NCI-H1930 (cell line): Measurements from ENCODE around the gene CREB3L1.

ENCODE experiments used
- DNase-seq, 2 experiments: peaks; one replicate each; lab custom pipeline; 2025; lab: John Stamatoyannopoulos, UW

The CREB3L1 gene

GRCh38 chr11:46366260-46366659 lies 88.8 kb downstream of the CREB3L1 start:
- DNase-seq: no peak

- DNase-seq: no peak
Measured at GRCh38 chr11:46366661-46367161, 89.2 kb downstream of the CREB3L1 start.

DNA sequence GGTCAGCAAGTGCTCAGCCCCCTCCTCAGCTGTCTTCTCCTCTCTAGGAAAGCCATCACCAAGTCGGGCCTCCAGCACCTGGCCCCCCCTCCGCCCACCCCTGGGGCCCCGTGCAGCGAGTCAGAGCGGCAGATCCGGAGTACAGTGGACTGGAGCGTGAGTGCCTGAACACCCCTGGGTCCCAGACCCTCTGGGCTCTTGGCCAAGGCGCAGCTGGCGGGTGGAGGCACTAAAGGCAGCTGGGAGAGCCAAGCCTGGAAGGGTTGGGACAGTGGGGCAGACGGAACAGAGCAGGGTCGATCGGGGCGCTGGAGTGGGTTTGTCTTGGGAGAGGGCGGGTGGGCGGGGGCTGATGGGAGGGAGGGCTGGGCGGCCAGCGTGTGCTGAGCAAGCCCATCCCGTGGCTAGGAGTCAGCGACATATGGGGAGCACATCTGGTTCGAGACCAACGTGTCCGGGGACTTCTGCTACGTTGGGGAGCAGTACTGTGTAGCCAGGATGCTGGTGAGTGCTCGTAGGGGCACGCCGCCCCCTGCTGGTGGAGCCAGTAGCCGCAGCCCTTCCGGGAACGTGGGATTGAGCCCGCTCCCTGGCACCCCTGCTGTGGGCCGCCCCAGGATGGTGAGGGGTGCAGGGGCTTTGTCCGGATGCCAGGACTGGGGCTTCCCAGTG lies 89.9 kb downstream of the CREB3L1 start:
- DNase-seq: peak in 1 of 2 experiments; percentile 60

GRCh38 chr11:46367916-46368267 lies 90.4 kb downstream of the CREB3L1 start:
- no peak for DNase-seq

GRCh38 chr11:46369458-46370152 lies 92.1 kb downstream of the CREB3L1 start:
- DNase-seq: peak; percentile 27 to 36

DNA sequence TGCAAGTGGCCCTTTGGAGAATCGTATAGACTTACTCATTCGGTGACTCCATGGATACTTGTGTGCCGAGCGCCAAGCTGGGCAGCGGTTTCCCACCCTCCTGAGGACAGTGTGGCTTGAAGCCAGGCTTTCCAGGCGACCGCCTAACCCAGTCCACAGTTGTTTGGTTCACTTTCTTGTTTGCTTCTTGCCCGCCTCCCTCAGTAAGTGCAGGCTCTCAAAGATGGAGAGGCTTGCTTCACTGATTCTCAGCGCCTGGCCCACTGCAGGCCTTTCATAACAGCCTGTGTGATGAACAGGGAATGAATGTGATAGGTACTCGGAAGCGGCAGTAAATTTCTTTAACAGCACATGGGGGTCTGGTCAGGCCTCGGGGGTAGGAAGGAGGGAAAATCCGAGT lies 92.8 kb downstream of the CREB3L1 start:
- DNase-seq: no peak
